Liver (tissue), 9 donors: ENCODE data around the gene ETV6. TPM values are rescaled to one million over a fixed set of nuclear protein-coding genes. Genes with fewer than 3 reads are reported as not detected.

Experiments used
- DNase-seq: peaks from one replicate; pipeline ENCODE4 v3.0.0-alpha.2; 2017; ENCODE audit warnings: low spot score
- H3K27ac ChIP-seq, 2 donors: one replicate each; pipeline ENCODE4 v1.7.0; 2013; ENCODE audit warnings: inconsistent platforms in 2 of 2, low read length in 2 of 2, control low read depth in 1 of 2, low read depth in 1 of 2, mild to moderate bottlenecking in 1 of 2
- H3K27me3 ChIP-seq, 4 donors: one replicate each; pipeline versions ENCODE4 v1.6.1 to v1.7.0; 2013; ENCODE audit warnings: low read length in 3 of 4, inconsistent platforms in 1 of 4, mild to moderate bottlenecking in 1 of 4, moderate library complexity in 1 of 4; ENCODE audit not compliant: control insufficient read depth in 4 of 4, insufficient read depth in 4 of 4
- H3K36me3 ChIP-seq, 4 donors: one replicate each; pipeline versions ENCODE4 v1.6.1 to v1.7.0; 2013; ENCODE audit warnings: low read length in 3 of 4, mild to moderate bottlenecking in 3 of 4, low read depth in 1 of 4, moderate library complexity in 1 of 4; ENCODE audit not compliant: control insufficient read depth in 4 of 4, insufficient read depth in 3 of 4
- H3K4me1 ChIP-seq, 4 donors: one replicate each; pipeline versions ENCODE4 v1.6.1 to v1.7.0; 2013; ENCODE audit warnings: low read length in 3 of 4, mild to moderate bottlenecking in 3 of 4, moderate library complexity in 1 of 4; ENCODE audit not compliant: control insufficient read depth in 4 of 4, insufficient read depth in 4 of 4
- H3K4me3 ChIP-seq, 3 donors: one replicate each; pipeline versions ENCODE4 v1.6.1 to v1.7.0; 2013; ENCODE audit warnings: low read length in 3 of 3, control low read depth in 1 of 3, low read depth in 1 of 3, mild to moderate bottlenecking in 1 of 3
- H3K9ac ChIP-seq, 2 donors: one replicate each; pipeline ENCODE4 v1.7.0; 2013; ENCODE audit warnings: low read length in 2 of 2, mild to moderate bottlenecking in 2 of 2, moderate library complexity in 2 of 2, control low read depth in 1 of 2, low read depth in 1 of 2
- H3K9me3 ChIP-seq, 4 donors: one replicate each; pipeline versions ENCODE4 v1.6.1 to v1.7.0; 2013; ENCODE audit warnings: low read length in 3 of 4; ENCODE audit not compliant: control insufficient read depth in 4 of 4
- EGR1 ChIP-seq, 2 donors: IDR thresholded peaks; 2 replicates each; pipeline ENCODE4 v1.6.1; 2016 to 2018; ENCODE audit warnings: antibody characterized with exemption in 2 of 2, low read depth in 2 of 2
- FOXA1 ChIP-seq: IDR thresholded peaks from 2 replicates; pipeline ENCODE4 v1.6.1; 2016; ENCODE audit warnings: antibody characterized with exemption
- HNF4A ChIP-seq, 2 donors: conservative IDR thresholded peaks; 2 replicates each; pipeline ENCODE4 v1.6.1; 2016; ENCODE audit warnings: antibody characterized with exemption in 2 of 2, mild to moderate bottlenecking in 2 of 2
- HNF4G ChIP-seq: IDR thresholded peaks from 2 replicates; pipeline ENCODE4 v1.6.1; 2016; ENCODE audit warnings: antibody characterized with exemption
- JUND ChIP-seq, 2 donors: IDR thresholded peaks; 2 replicates each; pipeline ENCODE4 v1.6.1; 2016; ENCODE audit warnings: antibody characterized with exemption in 2 of 2
- NR2F2 ChIP-seq: IDR thresholded peaks from 2 replicates; pipeline ENCODE4 v1.6.1; 2016; ENCODE audit warnings: antibody characterized with exemption
- RXRA ChIP-seq, 2 donors: IDR thresholded peaks; 2 replicates each; pipeline ENCODE4 v1.6.1; 2017 to 2018; ENCODE audit warnings: antibody characterized with exemption in 2 of 2, mild to moderate bottlenecking in 1 of 2
- SP1 ChIP-seq: IDR thresholded peaks from 2 replicates; pipeline ENCODE4 v1.6.1; 2018; ENCODE audit warnings: antibody characterized with exemption, mild to moderate bottlenecking
- TAF1 ChIP-seq: conservative IDR thresholded peaks from 2 replicates; pipeline ENCODE4 v1.6.1; 2016; ENCODE audit warnings: antibody characterized with exemption, mild to moderate bottlenecking
- YY1 ChIP-seq: IDR thresholded peaks from 2 replicates; pipeline ENCODE4 v1.6.1; 2016; ENCODE audit warnings: antibody characterized with exemption, mild to moderate bottlenecking
- WGBS: extraction: QIAGEN DNeasy Blood & Tissue Kit; methylation state at CpG from one replicate; pipeline ENCODE4 v1.1.7; 2013; 5-methylcytosine and 5-hydroxymethylcytosine counted together
- polyA plus RNA-seq, 2 donors: library from polyadenylated mRNA; stranded (reverse) in 1 of 2; unstranded in 1 of 2; fragments of 200-250 nt in 1 of 2; fragments of >200 nt in 1 of 2; fragmentation: Nextera tagmentation in 1 of 2; extraction: Ambion mirVana in 1 of 2; gene quantifications; one replicate each; pipeline versions ENCODE4 v1.2.1 to v1.2.3, GENCODE V29; 2013 to 2015
- total RNA-seq, 2 donors: library from RNA; depleted of rRNA; stranded (reverse); fragments of >200 nt; gene quantifications; one replicate each; pipeline ENCODE4 v1.2.3, GENCODE V29; 2014
- TF ChIP-seq, protein P1 (sequence below): fragments of 150-350 bp; IDR thresholded peaks from 2 replicates; pipeline ENCODE4 v1.5.1; 2017; ENCODE audit warnings: improper control_type of control experiment, low read depth, low read length; ENCODE audit not compliant: missing input control
- TF ChIP-seq, protein P2 (sequence below): IDR thresholded peaks from 2 replicates; pipeline ENCODE4 v1.6.1; 2016; ENCODE audit warnings: antibody characterized with exemption
- TF ChIP-seq, protein P3 (sequence below): IDR thresholded peaks from 2 replicates; pipeline ENCODE4 v1.6.1; 2016; ENCODE audit warnings: antibody characterized with exemption, mild to moderate bottlenecking
- TF ChIP-seq, protein P4 (sequence below): IDR thresholded peaks from 2 replicates; pipeline ENCODE4 v1.6.1; 2016; ENCODE audit warnings: antibody characterized with exemption
- TF ChIP-seq, protein P5 (sequence below): IDR thresholded peaks from 2 replicates; pipeline ENCODE4 v1.6.1; 2016; ENCODE audit warnings: antibody characterized with exemption
- donor health status: healthy.
- donor health status: healthy.
- donor health status: healthy.
- donor health status: healthy.
- donor health status: healthy.

The ETV6 gene
- total and polyA plus RNA-seq, 4 donors = 2.0 to 6.2 (median 3.5) TPM

GRCh38 chr12:11837216-11837934, 187.9 kb downstream of the ETV6 start:
- DNase-seq = no peak
- TF ChIP-seq HNF4A (conservative IDR thresholded peaks at IDR 0.05) (no peak), HNF4G (no peak), JUND (IDR thresholded peaks at IDR 0.05) (no peak), EGR1 (IDR thresholded peaks at IDR 0.05; ENCODE audit: low read depth in 2 of 2) (no peak), TAF1 (no peak), NR2F2 (no peak), FOXA1 (no peak), RXRA (IDR thresholded peaks at IDR 0.05) (no peak)
- TF ChIP-seq, protein P1, sequence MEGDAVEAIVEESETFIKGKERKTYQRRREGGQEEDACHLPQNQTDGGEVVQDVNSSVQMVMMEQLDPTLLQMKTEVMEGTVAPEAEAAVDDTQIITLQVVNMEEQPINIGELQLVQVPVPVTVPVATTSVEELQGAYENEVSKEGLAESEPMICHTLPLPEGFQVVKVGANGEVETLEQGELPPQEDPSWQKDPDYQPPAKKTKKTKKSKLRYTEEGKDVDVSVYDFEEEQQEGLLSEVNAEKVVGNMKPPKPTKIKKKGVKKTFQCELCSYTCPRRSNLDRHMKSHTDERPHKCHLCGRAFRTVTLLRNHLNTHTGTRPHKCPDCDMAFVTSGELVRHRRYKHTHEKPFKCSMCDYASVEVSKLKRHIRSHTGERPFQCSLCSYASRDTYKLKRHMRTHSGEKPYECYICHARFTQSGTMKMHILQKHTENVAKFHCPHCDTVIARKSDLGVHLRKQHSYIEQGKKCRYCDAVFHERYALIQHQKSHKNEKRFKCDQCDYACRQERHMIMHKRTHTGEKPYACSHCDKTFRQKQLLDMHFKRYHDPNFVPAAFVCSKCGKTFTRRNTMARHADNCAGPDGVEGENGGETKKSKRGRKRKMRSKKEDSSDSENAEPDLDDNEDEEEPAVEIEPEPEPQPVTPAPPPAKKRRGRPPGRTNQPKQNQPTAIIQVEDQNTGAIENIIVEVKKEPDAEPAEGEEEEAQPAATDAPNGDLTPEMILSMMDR = no peak
- TF ChIP-seq, protein P2, sequence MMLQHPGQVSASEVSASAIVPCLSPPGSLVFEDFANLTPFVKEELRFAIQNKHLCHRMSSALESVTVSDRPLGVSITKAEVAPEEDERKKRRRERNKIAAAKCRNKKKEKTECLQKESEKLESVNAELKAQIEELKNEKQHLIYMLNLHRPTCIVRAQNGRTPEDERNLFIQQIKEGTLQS = no peak
- TF ChIP-seq, protein P3, sequence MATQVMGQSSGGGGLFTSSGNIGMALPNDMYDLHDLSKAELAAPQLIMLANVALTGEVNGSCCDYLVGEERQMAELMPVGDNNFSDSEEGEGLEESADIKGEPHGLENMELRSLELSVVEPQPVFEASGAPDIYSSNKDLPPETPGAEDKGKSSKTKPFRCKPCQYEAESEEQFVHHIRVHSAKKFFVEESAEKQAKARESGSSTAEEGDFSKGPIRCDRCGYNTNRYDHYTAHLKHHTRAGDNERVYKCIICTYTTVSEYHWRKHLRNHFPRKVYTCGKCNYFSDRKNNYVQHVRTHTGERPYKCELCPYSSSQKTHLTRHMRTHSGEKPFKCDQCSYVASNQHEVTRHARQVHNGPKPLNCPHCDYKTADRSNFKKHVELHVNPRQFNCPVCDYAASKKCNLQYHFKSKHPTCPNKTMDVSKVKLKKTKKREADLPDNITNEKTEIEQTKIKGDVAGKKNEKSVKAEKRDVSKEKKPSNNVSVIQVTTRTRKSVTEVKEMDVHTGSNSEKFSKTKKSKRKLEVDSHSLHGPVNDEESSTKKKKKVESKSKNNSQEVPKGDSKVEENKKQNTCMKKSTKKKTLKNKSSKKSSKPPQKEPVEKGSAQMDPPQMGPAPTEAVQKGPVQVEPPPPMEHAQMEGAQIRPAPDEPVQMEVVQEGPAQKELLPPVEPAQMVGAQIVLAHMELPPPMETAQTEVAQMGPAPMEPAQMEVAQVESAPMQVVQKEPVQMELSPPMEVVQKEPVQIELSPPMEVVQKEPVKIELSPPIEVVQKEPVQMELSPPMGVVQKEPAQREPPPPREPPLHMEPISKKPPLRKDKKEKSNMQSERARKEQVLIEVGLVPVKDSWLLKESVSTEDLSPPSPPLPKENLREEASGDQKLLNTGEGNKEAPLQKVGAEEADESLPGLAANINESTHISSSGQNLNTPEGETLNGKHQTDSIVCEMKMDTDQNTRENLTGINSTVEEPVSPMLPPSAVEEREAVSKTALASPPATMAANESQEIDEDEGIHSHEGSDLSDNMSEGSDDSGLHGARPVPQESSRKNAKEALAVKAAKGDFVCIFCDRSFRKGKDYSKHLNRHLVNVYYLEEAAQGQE = no peak
- TF ChIP-seq, protein P4, sequence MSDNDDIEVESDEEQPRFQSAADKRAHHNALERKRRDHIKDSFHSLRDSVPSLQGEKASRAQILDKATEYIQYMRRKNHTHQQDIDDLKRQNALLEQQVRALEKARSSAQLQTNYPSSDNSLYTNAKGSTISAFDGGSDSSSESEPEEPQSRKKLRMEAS = no peak
- TF ChIP-seq, protein P5, sequence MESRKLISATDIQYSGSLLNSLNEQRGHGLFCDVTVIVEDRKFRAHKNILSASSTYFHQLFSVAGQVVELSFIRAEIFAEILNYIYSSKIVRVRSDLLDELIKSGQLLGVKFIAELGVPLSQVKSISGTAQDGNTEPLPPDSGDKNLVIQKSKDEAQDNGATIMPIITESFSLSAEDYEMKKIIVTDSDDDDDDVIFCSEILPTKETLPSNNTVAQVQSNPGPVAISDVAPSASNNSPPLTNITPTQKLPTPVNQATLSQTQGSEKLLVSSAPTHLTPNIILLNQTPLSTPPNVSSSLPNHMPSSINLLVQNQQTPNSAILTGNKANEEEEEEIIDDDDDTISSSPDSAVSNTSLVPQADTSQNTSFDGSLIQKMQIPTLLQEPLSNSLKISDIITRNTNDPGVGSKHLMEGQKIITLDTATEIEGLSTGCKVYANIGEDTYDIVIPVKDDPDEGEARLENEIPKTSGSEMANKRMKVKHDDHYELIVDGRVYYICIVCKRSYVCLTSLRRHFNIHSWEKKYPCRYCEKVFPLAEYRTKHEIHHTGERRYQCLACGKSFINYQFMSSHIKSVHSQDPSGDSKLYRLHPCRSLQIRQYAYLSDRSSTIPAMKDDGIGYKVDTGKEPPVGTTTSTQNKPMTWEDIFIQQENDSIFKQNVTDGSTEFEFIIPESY = no peak
- peaks cover 0 to 4% (median 1%) of the 10 kb centered on the region in 4 donors for H3K36me3 ChIP-seq
- H3K9ac ChIP-seq = no peak overlapping the region
- peak overlapping the region in 1 of 2 donors; percentile 32 for H3K27ac ChIP-seq
- H3K27me3 ChIP-seq = no peaks in the 10 kb centered on the region
- no peak overlapping the region for H3K4me3 ChIP-seq
- peaks cover 11 to 55% (median 33%) of the 10 kb centered on the region in 4 donors for H3K4me1 ChIP-seq
- H3K9me3 ChIP-seq = no peaks in the 10 kb centered on the region
- 82% methylated on average over 3 of the region's 3 CpGs for WGBS

DNA sequence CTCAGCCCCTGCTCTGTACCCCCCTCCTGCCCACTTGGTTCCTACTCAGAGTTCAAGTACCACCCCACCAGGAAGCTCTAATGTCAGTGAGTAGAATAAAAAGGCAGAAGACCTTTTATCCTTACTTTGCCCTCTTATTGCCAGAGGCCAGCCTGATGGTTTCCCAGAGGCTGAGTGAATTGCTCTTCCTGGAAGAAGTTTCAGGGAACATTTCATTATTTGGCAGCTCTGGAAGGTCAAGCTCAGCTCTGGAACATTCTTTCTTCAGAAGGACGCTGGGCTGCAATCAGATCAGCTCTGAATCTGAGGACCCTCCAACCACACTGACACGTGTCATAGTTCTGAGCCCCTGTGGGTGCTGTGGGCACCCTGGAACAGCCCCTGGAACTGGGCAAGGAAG, 188.9 kb downstream of the ETV6 start:
- Histone ChIP-seq H3K9me3 (no peaks in the 10 kb centered on the region), H3K27ac (peak overlapping the region; percentile 60), H3K27me3 (no peaks in the 10 kb centered on the region), H3K4me3 (no peak overlapping the region), H3K9ac (no peak overlapping the region), H3K4me1 (peaks cover 8 to 49% (median 30%) of the 10 kb centered on the region in 4 donors), H3K36me3 (peaks cover 0 to 8% (median 3%) of the 10 kb centered on the region in 4 donors)
- no peak for DNase-seq
- 67% methylated on average over 2 of the region's 2 CpGs for WGBS
- TF ChIP-seq NR2F2 = peak; percentile 77
- TF ChIP-seq, protein P1 = no peak
- peak; percentile 3 for TF ChIP-seq SP1
- no peak for TF ChIP-seq YY1
- TF ChIP-seq RXRA (IDR thresholded peaks at IDR 0.05) = no peak
- TF ChIP-seq, protein P5 = no peak
